Smooth muscle cell (in vitro differentiated cells): ENCODE measurements around the gene C3. TPM values are rescaled to one million over a fixed set of nuclear protein-coding genes. Genes with fewer than 3 reads are reported as not detected.

ENCODE experiments used
- DNase-seq: peaks from one replicate; lab custom pipeline; 2025; ENCODE audit not compliant: unreplicated experiment; lab: John Stamatoyannopoulos, UW
- H2AFZ ChIP-seq: fragments of 200-600 bp; sonication (generic); 2 replicates; pipeline ENCODE4 v1.6.0; 2016; ENCODE audit warnings: antibody characterized with exemption, low read depth, mild to moderate bottlenecking
- H3F3A ChIP-seq: fragments of 200-600 bp; sonication (generic); 2 replicates; pipeline ENCODE4 v1.6.0; 2017; ENCODE audit warnings: antibody characterized with exemption, low read depth
- H3K27ac ChIP-seq: fragments of 200-600 bp; sonication (generic); 2 replicates; pipeline ENCODE4 v1.5.1; 2016; ENCODE audit warnings: low read depth, mild to moderate bottlenecking
- H3K27me3 ChIP-seq: fragments of 200-600 bp; sonication (generic); 2 replicates; pipeline ENCODE4 v1.6.1; 2016; ENCODE audit warnings: low read depth, mild to moderate bottlenecking
- H3K36me3 ChIP-seq: fragments of 200-600 bp; sonication (generic); 2 replicates; pipeline ENCODE4 v1.5.1; 2016; ENCODE audit warnings: low read depth
- H3K4me1 ChIP-seq: fragments of 200-600 bp; sonication (generic); 2 replicates; pipeline ENCODE4 v1.5.1; 2016; ENCODE audit warnings: low read depth
- H3K4me2 ChIP-seq: fragments of 200-600 bp; sonication (generic); 2 replicates; pipeline ENCODE4 v1.6.0; 2016; ENCODE audit warnings: mild to moderate bottlenecking
- H3K4me3 ChIP-seq: fragments of 200-600 bp; sonication (generic); 2 replicates; pipeline ENCODE4 v1.5.1; 2016; ENCODE audit warnings: mild to moderate bottlenecking
- H3K79me2 ChIP-seq: fragments of 200-600 bp; sonication (generic); 2 replicates; pipeline ENCODE4 v1.6.0; 2016; ENCODE audit warnings: low read depth, mild to moderate bottlenecking
- H3K9ac ChIP-seq: fragments of 200-600 bp; sonication (generic); 2 replicates; pipeline ENCODE4 v1.6.0; 2016; ENCODE audit warnings: low read depth
- H3K9me3 ChIP-seq: fragments of 200-600 bp; sonication (generic); replicated peaks from 2 replicates; pipeline ENCODE4 v1.5.1; 2016; ENCODE audit warnings: low read depth
- H4K20me1 ChIP-seq: fragments of 200-600 bp; sonication (generic); 2 replicates; pipeline ENCODE4 v1.6.0; 2016; ENCODE audit warnings: low read depth
- WGBS: methylation state at CpG from one replicate; pipeline ENCODE4 v1.1.7; 2016; ENCODE audit warnings: low lambda C conversion rate; 5-methylcytosine and 5-hydroxymethylcytosine counted together
- polyA plus RNA-seq: library from polyadenylated mRNA; unstranded; fragments of >200 nt; fragmentation: Nextera tagmentation; extraction: Ambion mirVana; gene quantifications from 2 replicates; pipeline ENCODE4 v1.2.1, GENCODE V29; 2016
- total RNA-seq: library from RNA; depleted of rRNA; stranded (reverse); fragments of >200 nt; gene quantifications from 2 replicates; pipeline ENCODE4 v1.2.3, GENCODE V29; 2014
- TF ChIP-seq, protein P1 (sequence below): fragments of 200-600 bp; sonication (generic); IDR thresholded peaks from 2 replicates; pipeline ENCODE4 v1.5.1; 2017; ENCODE audit warnings: borderline replicate concordance, mild to moderate bottlenecking, antibody characterized with exemption; ENCODE audit not compliant: insufficient read depth, poor library complexity, severe bottlenecking

The C3 gene
- total RNA-seq (10.0 and 25.1 TPM in 2 replicates), polyA plus RNA-seq (6.4 and 8.8 TPM in 2 replicates)

GRCh38 chr19:6720369-6721137 lies at the start of gene C3:
Gene C3, minus strand, starts transcription at chr19:6720650. Its CDS starts 61 bp downstream, at chr19:6720589.
- no peak within 1 kb of the TSS for H3K4me2 ChIP-seq
- no peaks in the 10 kb centered on the region for H3K4me1 ChIP-seq
- TF ChIP-seq, protein P1, sequence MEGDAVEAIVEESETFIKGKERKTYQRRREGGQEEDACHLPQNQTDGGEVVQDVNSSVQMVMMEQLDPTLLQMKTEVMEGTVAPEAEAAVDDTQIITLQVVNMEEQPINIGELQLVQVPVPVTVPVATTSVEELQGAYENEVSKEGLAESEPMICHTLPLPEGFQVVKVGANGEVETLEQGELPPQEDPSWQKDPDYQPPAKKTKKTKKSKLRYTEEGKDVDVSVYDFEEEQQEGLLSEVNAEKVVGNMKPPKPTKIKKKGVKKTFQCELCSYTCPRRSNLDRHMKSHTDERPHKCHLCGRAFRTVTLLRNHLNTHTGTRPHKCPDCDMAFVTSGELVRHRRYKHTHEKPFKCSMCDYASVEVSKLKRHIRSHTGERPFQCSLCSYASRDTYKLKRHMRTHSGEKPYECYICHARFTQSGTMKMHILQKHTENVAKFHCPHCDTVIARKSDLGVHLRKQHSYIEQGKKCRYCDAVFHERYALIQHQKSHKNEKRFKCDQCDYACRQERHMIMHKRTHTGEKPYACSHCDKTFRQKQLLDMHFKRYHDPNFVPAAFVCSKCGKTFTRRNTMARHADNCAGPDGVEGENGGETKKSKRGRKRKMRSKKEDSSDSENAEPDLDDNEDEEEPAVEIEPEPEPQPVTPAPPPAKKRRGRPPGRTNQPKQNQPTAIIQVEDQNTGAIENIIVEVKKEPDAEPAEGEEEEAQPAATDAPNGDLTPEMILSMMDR = no peak
- no peaks in the 10 kb centered on the region for H4K20me1 ChIP-seq
- WGBS = 79% methylated on average over 4 of the region's 4 CpGs
- H3K27ac ChIP-seq = no peak within 1 kb of the TSS
- H2AFZ ChIP-seq = no peak within 1 kb of the TSS
- H3K9ac ChIP-seq = no peak within 1 kb of the TSS
- H3F3A ChIP-seq = no peaks in the 10 kb centered on the region
- H3K79me2 ChIP-seq = no peaks in the 10 kb centered on the region
- no peaks in the 10 kb centered on the region for H3K36me3 ChIP-seq
- no peaks in the 10 kb centered on the region for H3K27me3 ChIP-seq
- no peaks in the 10 kb centered on the region for H3K9me3 ChIP-seq
- no peak within 1 kb of the TSS for H3K4me3 ChIP-seq
- peak; percentile 5 for DNase-seq

DNA sequence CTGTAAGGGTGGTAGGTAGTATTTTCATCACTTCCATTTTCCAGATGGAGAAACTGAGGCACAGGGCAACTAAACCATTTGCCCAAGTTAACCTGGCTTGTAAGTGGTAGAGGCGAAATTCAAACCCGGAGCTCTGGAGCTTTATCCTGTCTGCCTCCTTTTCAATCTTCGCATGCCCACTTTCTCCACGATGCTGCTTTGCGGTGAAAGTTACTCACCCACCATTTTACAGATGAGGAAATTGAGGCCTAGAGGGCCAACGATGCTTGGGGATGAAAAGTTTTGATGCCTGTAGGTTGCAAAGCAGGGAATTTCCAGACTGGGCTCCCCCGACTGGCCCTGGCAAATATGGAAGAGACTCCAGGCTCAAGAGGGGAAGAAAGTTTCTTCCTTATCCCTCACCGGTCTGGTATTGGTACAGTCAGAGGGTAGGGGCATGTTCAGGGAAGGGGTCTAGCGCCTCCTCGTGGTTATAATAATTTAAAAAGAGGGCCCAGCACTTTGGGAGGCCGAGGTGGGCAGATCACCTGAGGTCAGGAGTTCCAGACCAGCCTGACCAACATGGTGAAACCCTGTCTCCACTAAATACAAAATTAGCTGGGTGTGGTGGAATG lies 48.7 kb upstream of the C3 start:
- Histone ChIP-seq H2AFZ (no peak overlapping the region), H3K4me2 (no peak overlapping the region), H3K27me3 (no peaks in the 10 kb centered on the region), H3K27ac (no peak overlapping the region), H4K20me1 (no peaks in the 10 kb centered on the region), H3K79me2 (no peaks in the 10 kb centered on the region), H3F3A (no peaks in the 10 kb centered on the region), H3K9me3 (no peaks in the 10 kb centered on the region), H3K4me1 (peaks cover 2% of the 10 kb centered on the region), H3K36me3 (no peaks in the 10 kb centered on the region), H3K9ac (no peak overlapping the region), H3K4me3 (no peak overlapping the region)
- TF ChIP-seq, protein P1 = peak; percentile 22
- DNase-seq = no peak
- 63% methylated on average over 11 of the region's 11 CpGs for WGBS

DNA sequence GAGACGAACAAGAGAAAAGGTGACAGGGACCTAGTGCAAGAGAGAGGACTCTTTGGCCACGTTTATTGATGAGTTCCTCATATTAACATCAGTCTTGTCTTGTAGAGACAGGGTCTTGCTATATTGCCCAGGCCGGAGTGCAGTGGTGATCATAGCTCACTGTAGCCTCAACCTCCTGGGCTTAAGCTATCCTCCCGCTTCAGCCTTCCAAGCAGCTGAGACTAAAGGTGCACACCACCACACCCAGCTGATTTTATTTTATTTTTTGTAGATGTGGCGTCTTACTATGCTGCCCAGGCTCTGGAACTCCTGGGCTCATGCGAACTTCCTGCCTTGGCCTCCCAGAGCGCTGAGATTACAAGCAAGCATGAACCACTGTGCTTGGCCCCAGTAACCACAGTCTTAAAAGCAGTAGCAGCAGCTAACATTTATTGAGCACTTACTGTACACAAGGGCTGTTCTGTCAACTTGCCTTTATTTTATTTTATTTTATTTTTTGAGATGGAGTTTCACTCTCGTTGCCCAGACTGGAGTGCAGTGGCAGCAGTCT lies 47.9 kb upstream of the C3 start:
- no peak overlapping the region for H3K4me3 ChIP-seq
- no peaks in the 10 kb centered on the region for H3K27me3 ChIP-seq
- H3F3A ChIP-seq = no peaks in the 10 kb centered on the region
- no peak overlapping the region for H3K9ac ChIP-seq
- H3K4me1 ChIP-seq = peaks cover 2% of the 10 kb centered on the region
- no peak overlapping the region for H3K4me2 ChIP-seq
- TF ChIP-seq, protein P1 = no peak
- no peak overlapping the region for H3K27ac ChIP-seq
- no peaks in the 10 kb centered on the region for H3K36me3 ChIP-seq
- peak overlapping the region; percentile 23 for H2AFZ ChIP-seq
- no peaks in the 10 kb centered on the region for H4K20me1 ChIP-seq
- H3K9me3 ChIP-seq = no peaks in the 10 kb centered on the region
- no peaks in the 10 kb centered on the region for H3K79me2 ChIP-seq
- no peak for DNase-seq
- 68% methylated on average over 8 of the region's 8 CpGs for WGBS
